Progenitor cell of endocrine pancreas (in vitro differentiated cells): ENCODE results near the gene HIVEP3. TPM values are rescaled to one million over a fixed set of nuclear protein-coding genes. Genes with fewer than 3 reads are reported as not detected.

Experiments used
- DNase-seq: peaks from one replicate; pipeline ENCODE4 v3.0.0; 2021; ENCODE audit warnings: low spot score; ENCODE audit not compliant: unreplicated experiment
- H3K27ac Mint-ChIP-seq: 2 replicates; pipeline ENCODE4 v1.8.0; 2021; ENCODE audit warnings: mild to moderate bottlenecking, moderate library complexity, mixed read lengths
- H3K27me3 Mint-ChIP-seq: 2 replicates; pipeline ENCODE4 v1.8.0; 2021; ENCODE audit warnings: mixed read lengths
- H3K36me3 Mint-ChIP-seq: 2 replicates; pipeline ENCODE4 v1.8.0; 2022; ENCODE audit warnings: mixed read lengths; ENCODE audit not compliant: insufficient read depth
- H3K4me1 Mint-ChIP-seq: 2 replicates; pipeline ENCODE4 v1.8.0; 2021; ENCODE audit warnings: low read depth, mixed read lengths
- H3K4me3 Mint-ChIP-seq: 2 replicates; pipeline ENCODE4 v1.8.0; 2021; ENCODE audit warnings: low read depth, mild to moderate bottlenecking, moderate library complexity, mixed read lengths
- H3K9me3 Mint-ChIP-seq: 2 replicates; pipeline ENCODE4 v1.8.0; 2021; ENCODE audit warnings: low read depth, mixed read lengths
- total RNA-seq: library from RNA; stranded (reverse); gene quantifications from 2 replicates; pipeline ENCODE4 v1.2.1, GENCODE V29; 2021
- TF ChIP-seq, protein P1 (sequence below): fragments of 200-600 bp; sonication (generic); IDR thresholded peaks from one replicate; pipeline ENCODE4 v1.5.0; 2021; ENCODE audit warnings: antibody characterized with exemption, mild to moderate bottlenecking; ENCODE audit not compliant: unreplicated experiment

Gene HIVEP3
- total RNA-seq, 1 donor from 2014 or later: 1.1 TPM

DNA sequence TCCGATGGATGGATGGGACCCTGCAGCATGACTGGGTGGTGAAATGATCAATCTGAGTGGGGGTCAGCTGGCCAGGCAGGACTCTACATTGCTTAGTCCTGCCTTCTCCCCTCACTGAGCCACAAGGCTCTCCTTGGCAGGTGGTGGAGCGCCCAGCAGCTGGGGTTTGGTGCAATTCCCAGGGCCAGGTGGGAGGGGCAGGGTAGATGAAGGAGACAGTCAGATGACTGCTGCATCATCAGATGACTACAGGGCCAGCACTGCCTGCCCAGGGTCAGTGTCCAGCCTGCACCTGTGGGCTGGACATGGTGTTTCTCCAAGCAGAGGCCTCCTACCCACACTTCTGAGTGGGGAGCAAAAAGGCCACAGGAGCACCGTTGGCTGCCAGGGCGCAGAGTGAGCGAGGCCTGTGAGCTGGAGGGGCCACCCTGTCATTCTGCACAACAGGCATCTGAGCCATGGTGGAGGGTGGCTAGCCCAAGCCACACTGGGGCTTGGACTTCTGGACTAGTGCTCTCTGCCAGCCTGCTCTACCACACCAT lies 330.3 kb downstream of the HIVEP3 start:
- Mint-ChIP-seq H3K27me3 (peaks cover 3% of the 10 kb centered on the region), H3K4me3 (no peak overlapping the region), H3K36me3 (no peaks in the 10 kb centered on the region), H3K4me1 (no peaks in the 10 kb centered on the region), H3K9me3 (no peaks in the 10 kb centered on the region), H3K27ac (no peak overlapping the region)
- no peak for DNase-seq
- TF ChIP-seq, protein P1, sequence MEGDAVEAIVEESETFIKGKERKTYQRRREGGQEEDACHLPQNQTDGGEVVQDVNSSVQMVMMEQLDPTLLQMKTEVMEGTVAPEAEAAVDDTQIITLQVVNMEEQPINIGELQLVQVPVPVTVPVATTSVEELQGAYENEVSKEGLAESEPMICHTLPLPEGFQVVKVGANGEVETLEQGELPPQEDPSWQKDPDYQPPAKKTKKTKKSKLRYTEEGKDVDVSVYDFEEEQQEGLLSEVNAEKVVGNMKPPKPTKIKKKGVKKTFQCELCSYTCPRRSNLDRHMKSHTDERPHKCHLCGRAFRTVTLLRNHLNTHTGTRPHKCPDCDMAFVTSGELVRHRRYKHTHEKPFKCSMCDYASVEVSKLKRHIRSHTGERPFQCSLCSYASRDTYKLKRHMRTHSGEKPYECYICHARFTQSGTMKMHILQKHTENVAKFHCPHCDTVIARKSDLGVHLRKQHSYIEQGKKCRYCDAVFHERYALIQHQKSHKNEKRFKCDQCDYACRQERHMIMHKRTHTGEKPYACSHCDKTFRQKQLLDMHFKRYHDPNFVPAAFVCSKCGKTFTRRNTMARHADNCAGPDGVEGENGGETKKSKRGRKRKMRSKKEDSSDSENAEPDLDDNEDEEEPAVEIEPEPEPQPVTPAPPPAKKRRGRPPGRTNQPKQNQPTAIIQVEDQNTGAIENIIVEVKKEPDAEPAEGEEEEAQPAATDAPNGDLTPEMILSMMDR: no peak

DNA sequence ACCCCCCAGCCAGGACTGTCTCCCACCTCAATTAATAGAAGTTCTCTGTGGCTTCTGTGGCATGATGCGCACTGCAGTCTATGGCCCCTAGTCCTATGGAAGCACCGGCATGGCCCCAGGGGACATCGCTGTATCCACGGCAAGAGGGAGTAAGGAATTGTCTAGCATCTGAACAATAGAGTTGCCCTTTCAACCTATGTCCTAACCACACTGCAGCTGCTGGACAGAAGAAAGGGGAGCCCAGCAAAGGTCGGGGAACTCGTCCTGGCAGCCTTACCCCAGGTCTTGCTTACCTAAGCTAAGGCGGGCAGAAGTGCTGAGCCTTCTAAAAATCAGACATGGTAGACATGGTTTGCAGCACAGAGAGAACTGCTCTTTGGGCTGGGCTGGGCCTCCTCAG lies 330.9 kb downstream of the HIVEP3 start:
- Mint-ChIP-seq H3K4me3 (no peak overlapping the region), H3K9me3 (no peaks in the 10 kb centered on the region), H3K4me1 (no peaks in the 10 kb centered on the region), H3K27ac (no peak overlapping the region), H3K27me3 (peaks cover 3% of the 10 kb centered on the region), H3K36me3 (no peaks in the 10 kb centered on the region)
- TF ChIP-seq, protein P1: no peak
- no peak for DNase-seq

DNA sequence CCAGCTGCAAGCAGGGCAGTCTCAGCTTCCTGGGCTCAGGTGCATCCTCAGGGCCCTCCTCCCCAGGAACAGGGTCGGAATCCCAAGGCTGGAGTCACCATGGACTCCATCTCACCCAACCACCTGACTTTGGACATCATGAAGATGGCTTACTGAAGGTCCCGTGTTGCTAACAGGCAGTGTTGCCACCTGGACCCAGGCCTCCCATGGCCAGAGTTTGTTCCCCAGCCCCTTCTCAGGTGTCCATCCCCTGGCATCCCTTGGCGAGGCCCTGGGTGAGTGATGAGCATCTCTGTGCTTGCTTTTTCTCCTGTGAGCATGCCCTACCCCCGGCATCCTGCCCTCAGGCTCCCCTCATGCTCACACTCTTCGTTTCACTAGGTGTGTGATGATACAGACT lies 332.5 kb downstream of the HIVEP3 start:
- H3K27me3 Mint-ChIP-seq: peaks cover 7% of the 10 kb centered on the region
- H3K4me3 Mint-ChIP-seq: no peak overlapping the region
- H3K9me3 Mint-ChIP-seq: no peaks in the 10 kb centered on the region
- TF ChIP-seq, protein P1: no peak
- no peak overlapping the region for H3K27ac Mint-ChIP-seq
- no peaks in the 10 kb centered on the region for H3K4me1 Mint-ChIP-seq
- no peak for DNase-seq
- H3K36me3 Mint-ChIP-seq: no peaks in the 10 kb centered on the region

DNA sequence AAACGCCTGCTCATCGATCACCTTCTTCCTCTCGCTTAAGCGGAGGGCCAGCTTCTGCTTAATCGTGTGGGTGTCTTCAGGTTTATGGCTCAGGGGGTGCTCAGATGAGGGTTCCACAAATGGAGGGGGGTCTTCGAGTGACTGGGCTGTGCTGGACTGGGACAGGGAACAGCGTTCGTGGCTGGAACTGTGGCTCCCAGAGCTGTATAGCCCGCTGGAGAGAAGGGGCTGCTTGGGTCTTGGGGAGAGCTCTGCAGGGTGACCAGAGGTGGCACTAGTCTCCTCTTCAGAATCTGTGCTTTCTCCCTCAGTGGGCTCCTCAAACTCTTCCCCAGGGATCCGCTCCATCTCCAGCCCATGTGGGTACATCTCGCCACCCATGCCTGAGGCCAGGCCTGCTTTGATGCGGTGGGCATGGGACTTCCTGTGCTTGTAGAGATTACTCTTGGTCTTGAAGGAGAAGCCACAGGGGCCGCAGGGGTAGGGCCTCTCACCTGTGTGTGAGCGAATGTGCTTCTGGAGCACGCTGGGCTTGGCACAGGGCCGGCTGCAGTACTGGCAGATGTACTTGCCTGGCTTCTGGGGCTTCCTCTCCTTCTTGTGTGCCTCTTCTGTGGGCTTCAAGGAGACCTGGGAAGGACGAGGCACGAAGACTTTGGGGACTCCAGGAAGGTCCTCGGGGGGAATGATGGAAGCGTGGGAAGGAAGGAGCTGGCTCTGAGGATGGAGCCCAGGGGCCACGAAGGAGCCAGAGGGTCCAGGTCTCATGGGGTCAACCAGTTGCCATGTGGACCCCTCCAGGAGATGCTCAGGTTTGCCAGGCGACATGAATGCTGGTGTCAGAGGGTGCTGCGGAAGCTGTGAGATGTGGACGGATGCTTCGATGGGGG lies 334.8 kb downstream of the HIVEP3 start:
- DNase-seq: no peak
- Mint-ChIP-seq H3K36me3 (no peaks in the 10 kb centered on the region), H3K4me1 (no peaks in the 10 kb centered on the region), H3K27ac (no peak overlapping the region), H3K27me3 (peaks cover 7% of the 10 kb centered on the region), H3K9me3 (no peaks in the 10 kb centered on the region), H3K4me3 (no peak overlapping the region)
- TF ChIP-seq, protein P1: no peak

DNA sequence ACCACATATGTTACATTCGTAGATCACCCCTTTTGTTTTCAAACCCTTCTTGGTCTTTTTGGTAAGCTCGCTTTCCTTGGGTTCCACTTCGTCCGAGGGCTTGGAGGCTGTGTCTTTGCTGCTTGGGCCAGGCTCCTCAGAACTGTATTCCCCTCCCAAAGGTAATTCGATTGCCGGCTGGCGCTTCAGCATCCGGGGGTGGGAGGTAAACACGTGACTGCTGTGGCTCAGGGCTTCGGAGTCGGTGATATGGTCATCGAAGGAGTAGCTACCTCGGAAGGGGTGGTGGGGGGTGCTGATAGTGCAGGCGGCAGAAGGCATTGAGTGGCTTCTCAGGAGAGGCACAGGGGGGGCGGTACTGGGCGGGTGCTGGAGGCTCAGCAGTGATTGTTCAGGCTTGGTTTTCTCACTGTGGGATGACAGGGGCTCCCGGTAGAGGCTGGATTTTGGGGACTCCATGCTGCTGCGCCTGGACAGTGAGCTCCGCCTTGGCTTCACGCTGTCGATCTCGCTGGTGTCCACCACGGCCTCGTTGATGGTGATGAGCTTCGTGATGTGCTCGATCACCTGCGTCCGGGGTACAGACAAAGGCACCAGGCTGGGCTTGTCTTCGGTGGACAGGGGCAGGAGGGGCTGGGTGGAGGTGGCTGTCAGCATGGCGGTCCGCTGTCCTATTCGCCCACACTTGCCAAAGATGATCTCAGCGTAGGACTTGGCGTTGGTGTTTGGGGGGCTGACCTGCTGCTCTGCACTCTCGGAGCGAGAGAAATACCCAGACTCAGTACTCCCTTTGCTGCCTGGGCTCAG lies 335.7 kb downstream of the HIVEP3 start:
- no peaks in the 10 kb centered on the region for H3K36me3 Mint-ChIP-seq
- H3K4me1 Mint-ChIP-seq: no peaks in the 10 kb centered on the region
- no peak for DNase-seq
- no peaks in the 10 kb centered on the region for H3K9me3 Mint-ChIP-seq
- TF ChIP-seq, protein P1: no peak
- H3K27ac Mint-ChIP-seq: no peak overlapping the region
- H3K4me3 Mint-ChIP-seq: no peak overlapping the region
- H3K27me3 Mint-ChIP-seq: peaks cover 7% of the 10 kb centered on the region
